ENCODE measurements around the gene TIRAP.

Gene TIRAP

DNA sequence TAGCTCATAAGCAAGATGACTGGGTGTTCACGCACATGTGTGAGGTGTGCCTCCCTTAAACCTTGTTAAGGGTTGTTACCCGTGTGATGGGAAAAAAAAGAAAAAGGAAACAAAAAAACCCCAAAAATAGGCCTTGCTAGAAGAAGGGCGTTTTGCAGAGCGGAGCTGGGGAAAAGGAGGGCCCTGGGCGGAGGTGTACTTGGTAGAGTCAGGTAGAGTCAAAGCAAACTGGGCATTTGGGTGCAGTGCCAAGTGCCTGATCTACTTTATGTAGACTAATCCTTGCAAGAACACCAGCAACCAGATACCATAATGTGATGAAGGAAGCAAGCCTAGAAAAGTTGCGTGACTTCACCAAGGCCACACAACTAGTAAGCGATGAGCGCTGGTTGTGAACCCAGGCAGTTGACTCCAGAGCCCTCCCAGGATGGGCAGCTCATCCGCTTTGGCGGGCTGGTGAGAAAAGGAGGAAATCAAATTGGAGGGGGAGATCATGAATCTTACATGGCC, 1.2 kb upstream of the TIRAP start:
- Histone ChIP-seq H3K27ac (peak overlapping the region in 1 of 2 donors; percentile 93), H3K4me3 (peak overlapping the region; percentile 81)
- TF ChIP-seq, protein P1, sequence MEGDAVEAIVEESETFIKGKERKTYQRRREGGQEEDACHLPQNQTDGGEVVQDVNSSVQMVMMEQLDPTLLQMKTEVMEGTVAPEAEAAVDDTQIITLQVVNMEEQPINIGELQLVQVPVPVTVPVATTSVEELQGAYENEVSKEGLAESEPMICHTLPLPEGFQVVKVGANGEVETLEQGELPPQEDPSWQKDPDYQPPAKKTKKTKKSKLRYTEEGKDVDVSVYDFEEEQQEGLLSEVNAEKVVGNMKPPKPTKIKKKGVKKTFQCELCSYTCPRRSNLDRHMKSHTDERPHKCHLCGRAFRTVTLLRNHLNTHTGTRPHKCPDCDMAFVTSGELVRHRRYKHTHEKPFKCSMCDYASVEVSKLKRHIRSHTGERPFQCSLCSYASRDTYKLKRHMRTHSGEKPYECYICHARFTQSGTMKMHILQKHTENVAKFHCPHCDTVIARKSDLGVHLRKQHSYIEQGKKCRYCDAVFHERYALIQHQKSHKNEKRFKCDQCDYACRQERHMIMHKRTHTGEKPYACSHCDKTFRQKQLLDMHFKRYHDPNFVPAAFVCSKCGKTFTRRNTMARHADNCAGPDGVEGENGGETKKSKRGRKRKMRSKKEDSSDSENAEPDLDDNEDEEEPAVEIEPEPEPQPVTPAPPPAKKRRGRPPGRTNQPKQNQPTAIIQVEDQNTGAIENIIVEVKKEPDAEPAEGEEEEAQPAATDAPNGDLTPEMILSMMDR (IDR thresholded peaks at IDR 0.05) = no peak
- DNase-seq (ENCODE audit: low spot score) = no peak

- no peak for DNase-seq (ENCODE audit: low spot score)
- TF ChIP-seq, protein P1 (IDR thresholded peaks at IDR 0.05) = no peak
- H3K4me3 ChIP-seq = peak overlapping the region; percentile 81
- peak overlapping the region; percentile 76 to 93 for H3K27ac ChIP-seq
Measured at GRCh38 chr11:126282361-126282735, 545 bp upstream of the TIRAP start.

GRCh38 chr11:126284829-126285228, 1.9 kb downstream of the TIRAP start:
- no peak for DNase-seq (ENCODE audit: low spot score)
- no peak overlapping the region for H3K4me3 ChIP-seq
- H3K27ac ChIP-seq = no peak overlapping the region
- TF ChIP-seq, protein P1 (IDR thresholded peaks at IDR 0.05) = no peak

- TF ChIP-seq, protein P1 (IDR thresholded peaks at IDR 0.05) = no peak
- no peak overlapping the region for H3K27ac ChIP-seq
- DNase-seq (ENCODE audit: low spot score) = no peak
- H3K4me3 ChIP-seq = no peak overlapping the region
Measured at GRCh38 chr11:126288237-126288636, 5.3 kb downstream of the TIRAP start.

DNA sequence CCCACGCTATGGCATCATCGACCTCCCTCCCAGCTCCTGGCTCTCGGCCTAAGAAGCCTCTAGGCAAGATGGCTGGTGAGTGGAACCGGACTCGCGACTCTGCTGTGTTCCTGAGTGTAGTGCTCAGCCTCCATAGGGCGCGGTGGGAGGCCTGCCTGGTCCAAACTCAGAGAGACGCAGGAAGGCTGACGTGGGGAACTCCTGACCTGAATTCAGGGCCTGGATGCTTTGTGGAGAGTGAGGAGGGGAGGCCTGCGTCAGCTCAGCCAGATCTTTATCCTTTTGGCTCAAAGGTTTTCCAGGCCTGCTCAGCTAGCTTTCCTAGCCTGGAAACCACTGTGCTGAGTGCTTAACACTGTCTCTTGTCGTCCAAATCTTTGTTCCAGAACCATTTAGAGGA, 8.0 kb downstream of the TIRAP start:
- H3K4me3 ChIP-seq = no peak overlapping the region
- TF ChIP-seq, protein P1 (IDR thresholded peaks at IDR 0.05) = no peak
- DNase-seq (ENCODE audit: low spot score) = no peak
- peak overlapping the region in 1 of 2 donors; percentile 37 for H3K27ac ChIP-seq

GRCh38 chr11:126293726-126294125, 10.8 kb downstream of the TIRAP start:
- TF ChIP-seq, protein P1 (IDR thresholded peaks at IDR 0.05) = no peak
- H3K27ac ChIP-seq = no peak overlapping the region
- no peak overlapping the region for H3K4me3 ChIP-seq
- DNase-seq (ENCODE audit: low spot score) = no peak

DNA sequence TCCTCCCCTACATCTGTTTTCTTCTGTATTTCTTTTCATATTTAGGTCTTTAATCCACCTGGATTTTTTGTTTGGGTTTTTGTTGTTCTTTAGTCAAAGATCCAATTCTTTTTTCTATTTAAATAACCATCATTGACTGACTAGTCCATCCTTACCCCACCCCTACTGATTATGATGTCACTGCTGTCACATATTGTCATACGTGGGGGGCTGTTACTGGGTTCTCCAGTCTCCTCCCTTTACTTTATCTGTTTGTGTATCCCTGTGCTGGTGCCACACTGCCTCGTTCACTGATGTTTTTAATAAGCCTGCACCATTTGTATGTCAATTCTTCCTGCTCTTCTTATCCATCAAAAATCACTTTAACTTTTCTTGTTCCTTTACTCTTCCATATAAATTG, 14.1 kb downstream of the TIRAP start:
- TF ChIP-seq, protein P1 (IDR thresholded peaks at IDR 0.05) = no peak
- DNase-seq (ENCODE audit: low spot score) = no peak
- Histone ChIP-seq H3K4me3 (no peak overlapping the region), H3K27ac (no peak overlapping the region)
